Breast epithelium (tissue), 3 donors: ENCODE results near the gene NOX5.

Experiments
- POLR2A ChIP-seq: fragments of 450-650 bp; IDR thresholded peaks from one replicate; pipeline ENCODE4 v1.6.1; 2016; ENCODE audit warnings: antibody characterized with exemption, mild to moderate bottlenecking, moderate library complexity
- POLR2AphosphoS5 ChIP-seq, 3 donors: sonication (generic); formaldehyde crosslinking; IDR thresholded peaks; one replicate each; pipeline ENCODE4 v1.6.1; 2017; ENCODE audit warnings: antibody characterized with exemption in 3 of 3
- TF ChIP-seq, protein P1 (sequence below), 3 donors: fragments of 450-650 bp; IDR thresholded peaks; one replicate each; pipeline ENCODE4 v1.5.1; 2016 to 2017; ENCODE audit warnings: antibody characterized with exemption in 3 of 3, mild to moderate bottlenecking in 3 of 3, moderate library complexity in 3 of 3

- no peak for TF ChIP-seq POLR2A
- TF ChIP-seq, protein P1, sequence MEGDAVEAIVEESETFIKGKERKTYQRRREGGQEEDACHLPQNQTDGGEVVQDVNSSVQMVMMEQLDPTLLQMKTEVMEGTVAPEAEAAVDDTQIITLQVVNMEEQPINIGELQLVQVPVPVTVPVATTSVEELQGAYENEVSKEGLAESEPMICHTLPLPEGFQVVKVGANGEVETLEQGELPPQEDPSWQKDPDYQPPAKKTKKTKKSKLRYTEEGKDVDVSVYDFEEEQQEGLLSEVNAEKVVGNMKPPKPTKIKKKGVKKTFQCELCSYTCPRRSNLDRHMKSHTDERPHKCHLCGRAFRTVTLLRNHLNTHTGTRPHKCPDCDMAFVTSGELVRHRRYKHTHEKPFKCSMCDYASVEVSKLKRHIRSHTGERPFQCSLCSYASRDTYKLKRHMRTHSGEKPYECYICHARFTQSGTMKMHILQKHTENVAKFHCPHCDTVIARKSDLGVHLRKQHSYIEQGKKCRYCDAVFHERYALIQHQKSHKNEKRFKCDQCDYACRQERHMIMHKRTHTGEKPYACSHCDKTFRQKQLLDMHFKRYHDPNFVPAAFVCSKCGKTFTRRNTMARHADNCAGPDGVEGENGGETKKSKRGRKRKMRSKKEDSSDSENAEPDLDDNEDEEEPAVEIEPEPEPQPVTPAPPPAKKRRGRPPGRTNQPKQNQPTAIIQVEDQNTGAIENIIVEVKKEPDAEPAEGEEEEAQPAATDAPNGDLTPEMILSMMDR (IDR thresholded peaks at IDR 0.05), result no peak
- TF ChIP-seq POLR2AphosphoS5 (IDR thresholded peaks at IDR 0.05), result no peak
Observed at GRCh38 chr15:68994981-68995761, 19.3 kb upstream of the NOX5 start.
